ENCODE data around the gene TOP3B. TPM values are rescaled to one million over a fixed set of nuclear protein-coding genes. Genes with fewer than 3 reads are reported as not detected.

Gene TOP3B
- total and polyA plus RNA-seq, 9 of the 15 experiments (the other 6 are each of a cell fraction or from before 2014, with no cell fraction given): 3.0 to 188 (median 112) TPM

GRCh38 chr22:21977814-21978213 is 4.8 kb downstream of the TOP3B start (continued):
- 0 out of 6 replicates have a peak, but pooled peaks of 1 of the 3 experiments have one; percentile 9 for TF ChIP-seq ZBTB11 (CRISPR knock-in tag; IDR thresholded peaks at IDR 0.05)
- peak; percentile 56 for TF ChIP-seq KDM5B (IDR thresholded peaks at IDR 0.05; ENCODE audit: insufficient replicate concordance, low read depth, low read length)
- TF ChIP-seq ZNF586 (CRISPR knock-in tag; conservative IDR thresholded peaks at IDR 0.05): no peak
- no peak for TF ChIP-seq PTBP1 (IDR thresholded peaks at IDR 0.05; ENCODE audit: low read depth, low read length)
- no peak for TF ChIP-seq E4F1 (CRISPR knock-in tag; IDR thresholded peaks at IDR 0.05; ENCODE audit: borderline replicate concordance)
- TF ChIP-seq ETV1 (tag; conservative IDR thresholded peaks at IDR 0.05; ENCODE audit: low read depth): no peak
- TF ChIP-seq RCOR1 (IDR thresholded peaks at IDR 0.05; ENCODE audit: borderline replicate concordance in 1 of 2, low read depth in 2 of 2, low read length in 2 of 2): no peak
- TF ChIP-seq, protein P1, sequence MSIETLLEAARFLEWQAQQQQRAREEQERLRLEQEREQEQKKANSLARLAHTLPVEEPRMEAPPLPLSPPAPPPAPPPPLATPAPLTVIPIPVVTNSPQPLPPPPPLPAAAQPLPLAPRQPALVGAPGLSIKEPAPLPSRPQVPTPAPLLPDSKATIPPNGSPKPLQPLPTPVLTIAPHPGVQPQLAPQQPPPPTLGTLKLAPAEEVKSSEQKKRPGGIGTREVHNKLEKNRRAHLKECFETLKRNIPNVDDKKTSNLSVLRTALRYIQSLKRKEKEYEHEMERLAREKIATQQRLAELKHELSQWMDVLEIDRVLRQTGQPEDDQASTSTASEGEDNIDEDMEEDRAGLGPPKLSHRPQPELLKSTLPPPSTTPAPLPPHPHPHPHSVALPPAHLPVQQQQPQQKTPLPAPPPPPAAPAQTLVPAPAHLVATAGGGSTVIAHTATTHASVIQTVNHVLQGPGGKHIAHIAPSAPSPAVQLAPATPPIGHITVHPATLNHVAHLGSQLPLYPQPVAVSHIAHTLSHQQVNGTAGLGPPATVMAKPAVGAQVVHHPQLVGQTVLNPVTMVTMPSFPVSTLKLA (conservative IDR thresholded peaks at IDR 0.05): no peak
- TF ChIP-seq NFE2 (IDR thresholded peaks at IDR 0.05; ENCODE audit: low read depth): no peak
- no peak for TF ChIP-seq ZNF197 (CRISPR knock-in tag; IDR thresholded peaks at IDR 0.05; ENCODE audit: low read depth)
- no peak for TF ChIP-seq PHF21A (IDR thresholded peaks at IDR 0.05; ENCODE audit: borderline replicate concordance, low read depth)
- no peak for TF ChIP-seq ZNF431 (CRISPR knock-in tag; IDR thresholded peaks at IDR 0.05)
- no peak for TF ChIP-seq ZNF436 (CRISPR knock-in tag; IDR thresholded peaks at IDR 0.05)
- TF ChIP-seq TAL1 (IDR thresholded peaks at IDR 0.05): no peak
- no peak for TF ChIP-seq ZNF609 (CRISPR knock-in tag; IDR thresholded peaks at IDR 0.05; ENCODE audit: borderline replicate concordance)
